ENCODE measurements around the gene EPB41. TPM values are rescaled to one million over a fixed set of nuclear protein-coding genes. Genes with fewer than 3 reads are reported as not detected.

The EPB41 gene
- total RNA-seq, 1 donor = 42.9 TPM

DNA sequence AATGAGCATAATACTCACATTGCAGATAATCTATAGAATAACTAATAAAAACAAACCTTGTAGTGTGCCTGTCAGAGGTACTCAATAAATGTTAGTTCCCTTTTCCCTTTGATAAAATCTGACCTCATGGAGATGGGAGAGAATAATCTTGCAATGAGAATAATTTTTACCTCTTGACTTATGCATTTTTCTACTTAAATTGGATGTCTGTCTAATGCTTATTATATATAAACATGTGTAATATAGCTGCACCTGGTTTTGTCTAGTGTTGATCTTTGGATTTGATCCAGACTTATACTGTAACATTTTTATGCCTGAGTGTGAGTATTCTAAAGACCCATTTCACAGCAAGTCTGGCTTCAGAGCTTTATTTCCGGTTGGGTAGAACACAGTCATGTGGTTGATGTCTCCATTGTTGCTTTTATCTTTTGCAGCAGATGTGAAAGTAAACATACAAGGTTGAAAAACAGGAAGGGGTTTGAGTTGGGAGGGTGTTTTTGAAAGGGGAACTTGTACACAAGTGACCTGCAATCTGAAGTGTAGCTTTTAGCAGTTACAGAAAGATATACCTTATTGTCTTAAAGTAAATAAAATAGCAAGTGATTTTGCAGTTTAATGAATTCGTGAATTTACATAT is 12.4 kb downstream of the EPB41 start:
- no peak for TF ChIP-seq CTCF (IDR thresholded peaks at IDR 0.05; ENCODE audit: insufficient read depth, low read length)
- no peak overlapping the region for H3K4me3 ChIP-seq (ENCODE audit: low read depth, low read length)
- peak; percentile 27 for DNase-seq (ENCODE audit: low read depth)

GRCh38 chr1:28927266-28927647 is 12.9 kb downstream of the EPB41 start:
- no peak for DNase-seq (ENCODE audit: low read depth)
- no peak overlapping the region for H3K4me3 ChIP-seq (ENCODE audit: low read depth, low read length)
- TF ChIP-seq CTCF (IDR thresholded peaks at IDR 0.05; ENCODE audit: insufficient read depth, low read length) = no peak

DNA sequence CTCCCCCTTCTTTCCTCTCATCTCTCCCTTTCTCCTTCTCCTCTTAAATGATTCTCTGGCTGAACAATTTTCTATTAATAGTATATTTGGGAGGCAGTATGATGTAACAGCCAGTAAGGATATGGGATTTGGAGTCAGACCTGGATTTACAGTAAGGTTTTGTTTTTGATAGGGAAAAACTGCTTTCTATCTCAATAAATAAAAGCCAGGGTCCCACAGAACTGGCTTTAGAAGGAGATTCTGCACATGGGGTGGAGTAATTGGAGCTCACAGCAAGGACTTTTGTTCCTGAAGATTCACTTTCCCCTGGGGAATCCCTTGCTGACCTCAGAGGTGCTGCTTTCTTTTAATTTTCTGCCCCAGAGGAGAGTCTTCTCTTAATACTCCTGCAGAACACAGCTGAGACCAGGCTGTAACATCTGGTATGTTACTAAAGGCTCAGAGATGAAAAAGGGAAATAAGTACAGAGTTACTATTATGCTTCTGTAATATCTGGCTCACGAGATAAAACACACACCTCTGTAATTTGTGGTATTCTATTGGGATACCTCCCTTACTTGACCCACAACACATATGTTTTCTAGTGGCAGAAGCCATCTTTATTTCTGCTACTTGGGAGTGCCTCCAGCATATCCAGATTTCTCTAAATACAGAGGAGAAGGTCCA is 13.4 kb downstream of the EPB41 start:
- no peak overlapping the region for H3K4me3 ChIP-seq (ENCODE audit: low read depth, low read length)
- no peak for TF ChIP-seq CTCF (IDR thresholded peaks at IDR 0.05; ENCODE audit: insufficient read depth, low read length)
- DNase-seq (ENCODE audit: low read depth) = peak; percentile 87

- no peak for TF ChIP-seq CTCF (IDR thresholded peaks at IDR 0.05; ENCODE audit: insufficient read depth, low read length)
- DNase-seq (ENCODE audit: low read depth) = peak; percentile 2
- no peak overlapping the region for H3K4me3 ChIP-seq (ENCODE audit: low read depth, low read length)
Observed at GRCh38 chr1:28928314-28928941, 14.1 kb downstream of the EPB41 start.

- H3K4me3 ChIP-seq (ENCODE audit: low read depth, low read length) = no peak overlapping the region
- DNase-seq (ENCODE audit: low read depth) = no peak
- no peak for TF ChIP-seq CTCF (IDR thresholded peaks at IDR 0.05; ENCODE audit: insufficient read depth, low read length)
Observed at GRCh38 chr1:28933277-28933676, 18.9 kb downstream of the EPB41 start.

DNA sequence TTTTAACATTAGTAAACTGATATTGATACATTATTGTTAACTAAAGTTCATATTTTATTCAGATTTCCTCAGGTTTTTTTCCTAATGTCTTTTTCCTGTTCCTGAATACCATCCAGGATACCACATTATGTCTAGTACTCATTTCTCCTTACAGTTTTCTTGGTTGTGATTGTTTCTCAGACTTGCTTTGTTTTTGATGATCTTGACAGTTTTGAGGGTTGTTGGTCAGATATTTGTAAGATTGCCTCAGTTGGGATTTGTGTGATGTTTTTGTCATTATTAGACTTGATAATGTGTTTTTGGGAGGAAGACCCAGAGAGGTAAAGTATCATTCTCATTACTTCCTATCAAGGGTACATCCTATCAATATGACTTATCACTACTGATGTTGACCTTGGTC is 19.5 kb downstream of the EPB41 start:
- no peak for DNase-seq (ENCODE audit: low read depth)
- no peak for TF ChIP-seq CTCF (IDR thresholded peaks at IDR 0.05; ENCODE audit: insufficient read depth, low read length)
- H3K4me3 ChIP-seq (ENCODE audit: low read depth, low read length) = no peak overlapping the region
